Measurements from ENCODE around the gene STAT5B. TPM values are rescaled to one million over a fixed set of nuclear protein-coding genes. Genes with fewer than 3 reads are reported as not detected.

The STAT5B gene
- total and polyA plus RNA-seq, 2 of the 13 experiments (the other 11 are each of a cell fraction or from before 2014, with no cell fraction given), result 21.0 to 42.8 TPM

- TF ChIP-seq NAIF1 (CRISPR knock-in tag; IDR thresholded peaks at IDR 0.05; ENCODE audit: borderline replicate concordance) (no peak), NCOA5 (CRISPR knock-in tag; IDR thresholded peaks at IDR 0.05) (no peak; the same call in 1 of the 2 replicates), HNRNPL (IDR thresholded peaks at IDR 0.05; ENCODE audit: low read depth, low read length) (peak; percentile 98), HOXD1 (CRISPR knock-in tag; IDR thresholded peaks at IDR 0.05) (no peak; the same call in 1 of the 2 replicates), DBP (CRISPR knock-in tag; IDR thresholded peaks at IDR 0.05; ENCODE audit: not compliant biosample characterization) (peak; percentile 32), HIC2 (CRISPR knock-in tag; IDR thresholded peaks at IDR 0.05; ENCODE audit: low read depth) (peak; percentile 97), ZNF350 (CRISPR knock-in tag; IDR thresholded peaks at IDR 0.05; ENCODE audit: borderline replicate concordance, low read depth) (peak; percentile 90), POLR2G (IDR thresholded peaks at IDR 0.05; ENCODE audit: low read depth, low read length) (peak; percentile 86), CHD4 (IDR thresholded peaks at IDR 0.05; ENCODE audit: borderline replicate concordance, low read length) (0 out of 2 replicates have a peak, but pooled peaks have one; percentile 33), ZNF570 (CRISPR knock-in tag; IDR thresholded peaks at IDR 0.05; ENCODE audit: borderline replicate concordance) (no peak), KDM5A (IDR thresholded peaks at IDR 0.05; ENCODE audit: borderline replicate concordance, low read length) (peak; percentile 44; the same call in 1 of the 2 replicates), ZNF687 (CRISPR knock-in tag; IDR thresholded peaks at IDR 0.05) (peak; percentile 95), ZNF816 (CRISPR knock-in tag; IDR thresholded peaks at IDR 0.05; ENCODE audit: borderline replicate concordance) (peak; percentile 91; the same call in 1 of the 2 replicates), SP140L (CRISPR knock-in tag; IDR thresholded peaks at IDR 0.05; ENCODE audit: borderline replicate concordance) (peak; percentile 54; the same call in 1 of the 2 replicates), ZSCAN22 (CRISPR knock-in tag; IDR thresholded peaks at IDR 0.05) (peak; percentile 51; the same call in 1 of the 2 replicates), GZF1 (CRISPR knock-in tag; IDR thresholded peaks at IDR 0.05) (no peak), HNRNPH1 (optimal IDR thresholded peaks at IDR 0.05; ENCODE audit: low read depth, low read length) (no peak)
These were observed 584 bp upstream of the STAT5B start (continued) for GRCh38 chr17:42276609-42277341.
